ENCODE data around the gene CEMIP. TPM values are rescaled to one million over a fixed set of nuclear protein-coding genes. Genes with fewer than 3 reads are reported as not detected.

CEMIP gene
- total and polyA plus RNA-seq, 10 of the 15 experiments (the other 5 are each of a cell fraction or from before 2014, with no cell fraction given), result 0.01 to 0.44 (median 0.16) TPM; not detected in 6

GRCh38 chr15:80822676-80823075 lies 43.5 kb downstream of the CEMIP start:
- no peak for ATAC-seq
- Histone ChIP-seq H3K9ac (ENCODE audit: control insufficient read depth, insufficient read depth, low read length) (no peak overlapping the region), H3K36me3 (ENCODE audit: control insufficient read depth in 2 of 2, insufficient read depth in 2 of 2, low read length in 1 of 2) (no peaks in the 10 kb centered on the region; a peak in 1 of 4 replicates), H3K4me3 (no peak overlapping the region), H3K4me2 (ENCODE audit: control insufficient read depth, insufficient read depth) (no peak overlapping the region), H3K27me3 (replicated peaks in 1 of 2; ENCODE audit: control insufficient read depth in 2 of 2, insufficient read depth in 2 of 2, low read length in 1 of 2) (no peaks in the 10 kb centered on the region), H3K4me1 (ENCODE audit: control insufficient read depth, insufficient read depth, low read length) (no peaks in the 10 kb centered on the region), H4K20me1 (ENCODE audit: control insufficient read depth, insufficient read depth) (no peaks in the 10 kb centered on the region), H3K27ac (ENCODE audit: control insufficient read depth, insufficient read depth) (no peak overlapping the region), H3K9me3 (replicated peaks; ENCODE audit: control insufficient read depth, insufficient read depth, low read length) (no peaks in the 10 kb centered on the region), H3K79me2 (ENCODE audit: control insufficient read depth, insufficient read depth, low read length) (no peaks in the 10 kb centered on the region), H2AFZ (ENCODE audit: control insufficient read depth, low read depth, low read length) (no peak overlapping the region)
- no peak for FAIRE-seq
- BruUV-seq (replicated peaks), result no TSS peak
- DNase-seq (ENCODE audit: low read depth, low spot score), result no peak
- in situ Hi-C loops (cut with MboI) (no loop called here), intact Hi-C loops (cut with micrococcal nuclease; ENCODE audit: unreplicated experiment) (no loop called here)
- ChIA-PET SMC1A (ENCODE audit: uncharacterized antibody, unreplicated experiment) (interaction anchor here (1.1 to 1.3 kb wide), 2 partner anchors 16 to 29 kb away, joined by 3 read pairs; no protein-coding TSS in a partner anchor), POLR2A (no interaction called here), RAD21 (ENCODE audit: unreplicated experiment) (interaction anchor here (1.4 kb wide), 2 partner anchors 46 to 201 kb away, joined by 3 to 6 read pairs; no protein-coding TSS in a partner anchor), CTCF (interaction anchor here (1.0 kb wide), 1 partner anchor 367 kb away, joined by 4 read pairs; no protein-coding TSS in a partner anchor)
- 28% methylated on average over 6 of the region's 6 CpGs for WGBS (ENCODE audit: insufficient coverage, insufficient replicate concordance, low lambda C conversion rate, missing lambda C conversion rate)
- no peak for TF ChIP-seq ZNF384 (IDR thresholded peaks at IDR 0.05; ENCODE audit: borderline replicate concordance, low read depth, low read length)
- no peak for TF ChIP-seq ZNF592 (IDR thresholded peaks at IDR 0.05)
- no peak for TF ChIP-seq MEF2B (IDR thresholded peaks at IDR 0.05; ENCODE audit: partially characterized antibody, poor library complexity, severe bottlenecking)
- TF ChIP-seq ZSCAN29 (IDR thresholded peaks at IDR 0.05), result no peak
- TF ChIP-seq CUX1 (IDR thresholded peaks at IDR 0.05; ENCODE audit: insufficient replicate concordance, low read depth, low read length), result no peak
- TF ChIP-seq FOS (IDR thresholded peaks at IDR 0.05; ENCODE audit: borderline replicate concordance, extremely low read depth, insufficient read length), result no peak
- no peak for TF ChIP-seq SMAD1 (IDR thresholded peaks at IDR 0.05; ENCODE audit: low read depth, partially characterized antibody)
- TF ChIP-seq LARP7 (IDR thresholded peaks at IDR 0.05), result no peak
- TF ChIP-seq PML (IDR thresholded peaks at IDR 0.05; ENCODE audit: low read length), result no peak
- no peak for TF ChIP-seq BACH1 (IDR thresholded peaks at IDR 0.05; ENCODE audit: borderline replicate concordance)
- TF ChIP-seq PAX5 (IDR thresholded peaks at IDR 0.05; ENCODE audit: borderline replicate concordance, low read depth, low read length), result no peak
- TF ChIP-seq ATF7 (IDR thresholded peaks at IDR 0.05; ENCODE audit: low read depth), result no peak
- TF ChIP-seq BMI1 (IDR thresholded peaks at IDR 0.05; ENCODE audit: borderline replicate concordance), result no peak
- TF ChIP-seq MYC (IDR thresholded peaks at IDR 0.05; ENCODE audit: insufficient read depth, insufficient read length, insufficient replicate concordance, low read length, severe bottlenecking), result no peak
- no peak for TF ChIP-seq MAX (IDR thresholded peaks at IDR 0.05; ENCODE audit: low read depth, low read length)

All from GM12878 (cell line).